SK-MEL-5 (cell line): ENCODE data around the gene SCYGR7. TPM values are rescaled to one million over a fixed set of nuclear protein-coding genes. Genes with fewer than 3 reads are reported as not detected.
A peak's percentile ranks its signal among the peaks of the same experiment; 100 is the strongest.
"Not testable (repeated sequence)": the region's sequence is repeated elsewhere in the genome, so short reads cannot be mapped to it uniquely, and the experiment has no call there.

ENCODE experiments used
- DNase-seq: peaks from one replicate; pipeline ENCODE4 v3.0.0-alpha.2; 2016; ENCODE audit warnings: low read depth, low spot score
- in situ Hi-C: cut with HindIII; loops from 2 replicates; pipeline ENCODE4 v1.10.0; 2016; ENCODE audit warnings: low sequenced_read_pairs, high pct_unique_total_duplicates, low pct_unique_long_range_greater_than_20kb
- polyA plus RNA-seq, 2 experiments: library from polyadenylated mRNA; depleted of rRNA; stranded (reverse); fragments of >200 nt; gene quantifications; 2 replicates each; pipeline ENCODE4 v1.2.3, GENCODE V29; 2015
- total RNA-seq: library from RNA; depleted of rRNA; stranded (reverse); fragments of >200 nt; shearing (Covaris generic); gene quantifications from 2 replicates; pipeline ENCODE4 v1.2.3, GENCODE V29; 2014; rRNA removed

SCYGR7 gene
- not detected in 2 replicates for total RNA-seq
- polyA plus RNA-seq (2015; cell fraction: cytosol; rRNA removed) = not detected in 2 replicates
- not detected in 2 replicates for polyA plus RNA-seq (2015; cell fraction: nucleus; rRNA removed)

- no peak for DNase-seq
- in situ Hi-C loops = no loop called here
Measured at GRCh38 chr2:227728035-227728434, at the start of gene SCYGR7. SCYGR7 (plus strand) TSS chr2:227728335; CDS start chr2:227728335, 0 bp downstream.

GRCh38 chr2:227684258-227684657, 43.9 kb upstream of the SCYGR7 start:
- in situ Hi-C loops = no loop called here
- no peak for DNase-seq

GRCh38 chr2:227687189-227687588, 40.9 kb upstream of the SCYGR7 start:
- DNase-seq = no peak
- in situ Hi-C loops = no loop called here

GRCh38 chr2:227696990-227697679, 31.0 kb upstream of the SCYGR7 start:
- in situ Hi-C loops = no loop called here
- DNase-seq = peak; percentile 19

- in situ Hi-C loops = no loop called here
- DNase-seq = no peak
Measured at GRCh38 chr2:227701556-227701955, 26.6 kb upstream of the SCYGR7 start.

- DNase-seq = peak; percentile 18
- in situ Hi-C loops = no loop called here
Measured at GRCh38 chr2:227703280-227703732, 24.8 kb upstream of the SCYGR7 start.

- in situ Hi-C loops = no loop called here
- no peak for DNase-seq
Measured at GRCh38 chr2:227703961-227704360, 24.2 kb upstream of the SCYGR7 start.

GRCh38 chr2:227706859-227707258, 21.3 kb upstream of the SCYGR7 start:
- in situ Hi-C loops = no loop called here
- no peak for DNase-seq

- no peak for DNase-seq
- in situ Hi-C loops = no loop called here
Measured at GRCh38 chr2:227707390-227707789, 20.7 kb upstream of the SCYGR7 start.

GRCh38 chr2:227710986-227711385, 17.1 kb upstream of the SCYGR7 start:
- DNase-seq = no peak
- in situ Hi-C loops = no loop called here

GRCh38 chr2:227713291-227713690, 14.8 kb upstream of the SCYGR7 start:
- in situ Hi-C loops = no loop called here

GRCh38 chr2:227716501-227716900, 11.6 kb upstream of the SCYGR7 start:
- DNase-seq = no peak
- in situ Hi-C loops = no loop called here

More at GRCh38 chr2:227713291-227713690, 14.8 kb upstream of the SCYGR7 start:
- DNase-seq = peak; percentile 4

- DNase-seq = peak; percentile 64
- in situ Hi-C loops = no loop called here
Measured at GRCh38 chr2:227717687-227718567, 10.2 kb upstream of the SCYGR7 start, which contains the start of gene SLC19A3. SLC19A3 (minus strand) TSS chr2:227718028; CDS start chr2:227702318, 15,710 bp downstream.

- DNase-seq = no peak
- in situ Hi-C loops = no loop called here
Measured at GRCh38 chr2:227719641-227720040, 8.5 kb upstream of the SCYGR7 start.

- no peak for DNase-seq
- in situ Hi-C loops = no loop called here
Measured at GRCh38 chr2:227720680-227721079, 7.5 kb upstream of the SCYGR7 start.

GRCh38 chr2:227722821-227723220, 5.3 kb upstream of the SCYGR7 start:
- in situ Hi-C loops, DNase-seq: not testable (repeated sequence)

- in situ Hi-C loops = no loop called here
- no peak for DNase-seq
Measured at GRCh38 chr2:227724394-227725039, 3.6 kb upstream of the SCYGR7 start, which contains the start of gene SCYGR6. SCYGR6 (minus strand) TSS chr2:227724757; CDS start chr2:227724757, 0 bp downstream.

GRCh38 chr2:227739351-227739750, 11.2 kb downstream of the SCYGR7 start:
- in situ Hi-C loops = no loop called here
- no peak for DNase-seq
